Activated naive CD8-positive, alpha-beta T cell treated with anti-CD3 and anti-CD28 coated beads, Interleukin-2, amount 10 ng/mL, durations not matched to agents 7 days and 5 days (primary cell): ENCODE measurements around the gene IL16. TPM values are rescaled to one million over a fixed set of nuclear protein-coding genes. Genes with fewer than 3 reads are reported as not detected.

ENCODE experiments used
- ATAC-seq: fragments of 150-1000 bp; cut with Tn5 transposase; one replicate; pipeline ENCODE4 v1.10.0; 2021; ENCODE audit warnings: low read depth, moderate library complexity
- POLR2A ChIA-PET: fragments of 350-600 bp; sonication (Branson Sonifier 250); formaldehyde crosslinking; loops from one replicate; lab custom pipeline; 2021; ENCODE audit warnings: antibody characterized with exemption; lab: Charles Lee
- DNase-seq: peaks from one replicate; pipeline ENCODE4 v3.0.0; 2021
- H3K27ac Mint-ChIP-seq: one replicate; pipeline ENCODE4 v1.8.0; 2022; ENCODE audit warnings: mild to moderate bottlenecking, mixed read lengths
- H3K27me3 Mint-ChIP-seq: one replicate; pipeline ENCODE4 v1.8.0; 2022; ENCODE audit warnings: mild to moderate bottlenecking, moderate library complexity, mixed read lengths
- H3K36me3 Mint-ChIP-seq: one replicate; pipeline ENCODE4 v1.8.0; 2021; ENCODE audit warnings: mild to moderate bottlenecking, mixed read lengths
- H3K4me1 Mint-ChIP-seq: one replicate; pipeline ENCODE4 v1.8.0; 2021; ENCODE audit warnings: mixed read lengths
- H3K4me3 Mint-ChIP-seq: one replicate; pipeline ENCODE4 v1.8.0; 2022; ENCODE audit warnings: mild to moderate bottlenecking, moderate library complexity, mixed read lengths
- H3K9me3 Mint-ChIP-seq: one replicate; pipeline ENCODE4 v1.8.0; 2021; ENCODE audit warnings: mixed read lengths
- total RNA-seq, 2 experiments: library from RNA; stranded (reverse); gene quantifications; one replicate each; pipeline ENCODE4 v1.2.3, GENCODE V29; 2021

Gene IL16
- total RNA-seq, 2 experiments from 2014 or later: 281 to 284 TPM

GRCh38 chr15:81258455-81258854, 61.8 kb downstream of the IL16 start:
- no peaks in the 10 kb centered on the region for H3K9me3 Mint-ChIP-seq
- H3K36me3 Mint-ChIP-seq: no peaks in the 10 kb centered on the region
- H3K4me1 Mint-ChIP-seq: peaks cover 6% of the 10 kb centered on the region
- H3K27ac Mint-ChIP-seq: no peak overlapping the region
- DNase-seq (no peak), ATAC-seq (no peak)
- POLR2A ChIA-PET: no interaction called here
- H3K4me3 Mint-ChIP-seq: no peak overlapping the region
- H3K27me3 Mint-ChIP-seq: peaks cover 7% of the 10 kb centered on the region

- ATAC-seq (no peak), DNase-seq (no peak)
- no peak overlapping the region for H3K4me3 Mint-ChIP-seq
- no peaks in the 10 kb centered on the region for H3K9me3 Mint-ChIP-seq
- no peak overlapping the region for H3K27ac Mint-ChIP-seq
- H3K4me1 Mint-ChIP-seq: no peaks in the 10 kb centered on the region
- H3K27me3 Mint-ChIP-seq: peaks cover 13% of the 10 kb centered on the region
- no peaks in the 10 kb centered on the region for H3K36me3 Mint-ChIP-seq
- POLR2A ChIA-PET: no interaction called here
These were observed 63.1 kb downstream of the IL16 start for GRCh38 chr15:81259760-81260298.

- no peak for DNase-seq
- peaks cover 12% of the 10 kb centered on the region for H3K4me1 Mint-ChIP-seq
- no peak overlapping the region for H3K27ac Mint-ChIP-seq
- no peaks in the 10 kb centered on the region for H3K36me3 Mint-ChIP-seq
- ATAC-seq: no peak
- H3K4me3 Mint-ChIP-seq: no peak overlapping the region
- POLR2A ChIA-PET: no interaction called here
- H3K9me3 Mint-ChIP-seq: no peaks in the 10 kb centered on the region
- peaks cover 17% of the 10 kb centered on the region for H3K27me3 Mint-ChIP-seq
These were observed 64.6 kb downstream of the IL16 start for GRCh38 chr15:81261172-81261811.

DNA sequence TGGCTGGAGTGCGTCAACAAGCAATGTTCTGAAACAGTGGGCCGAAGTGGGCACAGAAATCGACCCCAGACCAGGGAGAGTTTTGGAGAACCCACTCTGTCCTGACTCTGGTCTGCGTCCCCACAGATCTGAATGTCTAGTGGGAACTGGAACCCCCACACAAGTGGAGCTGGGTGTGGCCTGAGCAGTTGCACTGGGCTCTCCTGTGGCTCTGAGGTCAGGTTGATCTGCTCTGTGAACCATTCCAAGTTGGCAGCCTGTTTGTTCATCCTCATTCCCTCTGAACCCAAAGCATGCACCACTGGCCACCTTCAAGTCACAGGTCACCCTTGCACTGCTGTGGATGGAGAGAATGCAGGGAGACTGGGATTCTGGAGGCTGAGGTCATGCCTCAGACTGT, 66.8 kb downstream of the IL16 start:
- POLR2A ChIA-PET: no interaction called here
- Mint-ChIP-seq H3K4me3 (no peak overlapping the region), H3K9me3 (no peaks in the 10 kb centered on the region), H3K4me1 (peaks cover 20% of the 10 kb centered on the region), H3K27ac (no peak overlapping the region), H3K36me3 (no peaks in the 10 kb centered on the region), H3K27me3 (peaks cover 10% of the 10 kb centered on the region)
- ATAC-seq (no peak), DNase-seq (no peak)

DNA sequence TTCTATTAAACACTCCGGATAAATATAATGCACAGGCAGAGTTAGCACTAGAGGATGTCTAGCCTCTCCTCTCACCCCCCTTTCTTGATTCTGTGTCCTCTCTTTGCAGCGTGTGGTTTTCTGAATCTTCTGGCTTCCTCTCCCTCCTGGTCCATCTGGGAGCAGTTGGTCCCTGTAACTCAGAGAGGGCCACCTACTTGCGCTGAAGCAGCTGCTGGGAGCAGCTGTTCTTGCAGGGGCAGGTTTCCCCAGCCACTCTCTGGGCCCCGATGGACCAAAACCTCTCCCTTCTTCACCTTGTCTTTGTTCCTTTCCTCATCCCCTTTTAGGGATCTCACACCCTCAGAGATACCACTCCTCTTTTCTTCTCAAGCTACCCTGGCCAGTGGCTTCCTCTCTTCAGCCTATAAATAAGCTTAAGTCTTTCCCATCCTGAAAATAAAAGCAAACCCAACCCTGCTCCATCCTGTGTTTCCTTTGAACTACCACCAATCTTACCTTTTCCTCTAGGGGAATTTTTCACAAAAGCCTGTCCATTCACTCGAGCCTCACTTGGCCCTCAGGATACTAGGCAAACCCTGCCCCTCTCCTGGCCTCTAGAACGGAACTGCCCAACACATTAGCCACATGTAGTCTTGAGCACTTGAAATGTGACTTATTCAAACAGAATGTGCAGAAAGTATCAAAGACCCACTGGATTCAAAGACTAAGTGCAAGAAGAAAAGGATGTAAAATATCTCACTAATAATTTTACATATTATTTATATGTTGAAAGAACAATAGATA, 67.6 kb downstream of the IL16 start:
- ATAC-seq (no peak), DNase-seq (no peak)
- Mint-ChIP-seq H3K9me3 (no peaks in the 10 kb centered on the region), H3K27ac (no peak overlapping the region), H3K4me3 (no peak overlapping the region), H3K27me3 (peaks cover 10% of the 10 kb centered on the region), H3K4me1 (peaks cover 28% of the 10 kb centered on the region), H3K36me3 (no peaks in the 10 kb centered on the region)
- POLR2A ChIA-PET: no interaction called here

GRCh38 chr15:81265256-81265943, 68.7 kb downstream of the IL16 start:
- no peaks in the 10 kb centered on the region for H3K9me3 Mint-ChIP-seq
- no peak for DNase-seq
- H3K4me1 Mint-ChIP-seq: peaks cover 32% of the 10 kb centered on the region
- ATAC-seq: no peak
- no peaks in the 10 kb centered on the region for H3K36me3 Mint-ChIP-seq
- POLR2A ChIA-PET: interaction anchor here (0.5 to 1.3 kb wide), 4 partner anchors 17 to 1900 kb away, joined by 3 to 7 read pairs (median 4); no protein-coding TSS in a partner anchor
- H3K27ac Mint-ChIP-seq: no peak overlapping the region
- H3K4me3 Mint-ChIP-seq: peak overlapping the region; percentile 78
- peaks cover 10% of the 10 kb centered on the region for H3K27me3 Mint-ChIP-seq

DNA sequence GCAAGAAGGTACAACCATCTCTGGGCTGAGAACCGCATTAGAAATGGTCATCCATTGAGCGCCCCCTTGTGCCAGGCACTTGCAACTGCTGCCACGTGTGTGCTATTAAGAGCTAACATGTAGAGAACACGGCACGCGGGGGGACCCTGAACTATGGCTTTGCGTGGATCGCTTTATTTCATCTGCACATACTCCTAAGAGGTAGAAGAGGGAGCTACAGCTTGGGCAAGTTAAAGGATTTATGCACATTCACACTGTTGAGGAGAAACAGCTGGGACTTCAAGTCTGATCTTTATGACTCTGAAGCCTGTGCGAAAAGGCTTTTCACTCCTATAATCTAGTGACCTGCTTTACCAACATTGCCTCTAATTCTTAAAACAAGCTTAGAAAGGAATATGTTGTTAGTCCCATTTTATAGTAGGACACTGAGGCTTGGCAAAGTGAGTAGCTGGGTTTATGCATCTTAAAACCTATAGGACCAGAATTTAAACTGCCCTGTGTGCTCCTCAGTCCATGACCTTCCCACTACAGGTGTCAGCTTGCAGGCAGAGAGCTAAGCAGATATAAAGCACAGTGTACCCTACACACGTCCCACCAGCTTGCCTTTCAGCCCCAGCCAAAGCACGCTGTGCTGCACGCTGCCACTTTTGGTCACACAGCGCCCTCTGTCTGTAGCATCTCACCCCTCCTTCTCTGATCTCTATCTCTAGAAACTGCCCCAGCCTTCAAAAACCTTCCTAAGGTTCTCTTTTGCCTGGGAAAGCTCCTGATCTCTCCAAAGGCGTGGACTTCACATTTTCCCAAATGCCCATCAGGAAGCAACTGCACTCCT, 69.5 kb downstream of the IL16 start:
- POLR2A ChIA-PET: interaction anchor here (0.5 to 1.3 kb wide), 7 partner anchors 17 to 1900 kb away, joined by 3 to 7 read pairs (median 4); no protein-coding TSS in a partner anchor
- Mint-ChIP-seq H3K27ac (peak overlapping the region; percentile 72), H3K4me1 (peaks cover 32% of the 10 kb centered on the region), H3K9me3 (no peaks in the 10 kb centered on the region), H3K27me3 (peaks cover 10% of the 10 kb centered on the region), H3K4me3 (peak overlapping the region; percentile 78), H3K36me3 (no peaks in the 10 kb centered on the region)
- ATAC-seq: peak; percentile 86
- DNase-seq: peak; percentile 83

- peaks cover 32% of the 10 kb centered on the region for H3K4me1 Mint-ChIP-seq
- H3K27ac Mint-ChIP-seq: no peak overlapping the region
- POLR2A ChIA-PET: interaction anchor here (0.8 to 1.6 kb wide), 2 partner anchors 33 to 268 kb away, joined by 3 to 10 read pairs; partner anchors contain the start of gene TLNRD1
These were observed 71.7 kb downstream of the IL16 start for GRCh38 chr15:81268340-81268739.

DNA sequence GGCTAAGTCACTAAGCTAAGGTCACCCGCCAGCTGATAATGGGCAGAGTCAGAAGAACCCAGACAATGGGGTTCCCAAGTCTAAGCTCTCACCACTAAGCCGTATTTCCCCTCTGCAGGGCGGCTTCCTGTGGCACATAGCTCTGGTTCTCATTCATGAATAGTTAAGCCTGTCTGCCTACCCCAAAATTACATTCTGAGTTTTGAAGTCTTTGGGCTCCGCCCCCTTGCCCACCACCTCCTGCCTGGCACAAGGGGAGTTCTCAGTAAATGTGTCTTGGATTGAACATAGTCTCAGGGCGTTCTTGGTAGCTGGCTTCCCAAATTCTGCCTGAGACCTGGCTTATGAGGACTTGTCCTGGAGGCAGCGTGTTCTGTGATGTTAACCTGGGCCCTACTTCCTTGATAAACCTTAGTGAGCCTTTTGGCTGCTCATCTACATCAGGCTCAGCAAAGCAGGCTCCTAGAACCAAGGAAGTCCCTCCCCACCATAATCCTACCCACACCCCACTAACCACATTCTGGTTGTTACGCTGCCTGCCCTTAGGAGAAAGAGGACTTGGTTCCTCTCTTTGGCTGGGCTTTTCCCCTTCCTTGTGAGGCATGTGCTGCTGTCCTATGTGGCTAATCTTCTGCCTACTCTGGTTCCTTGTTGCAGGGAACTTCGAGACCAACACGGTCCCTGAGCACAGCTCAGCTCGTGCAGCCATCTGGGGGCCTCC, 72.4 kb downstream of the IL16 start:
- H3K4me1 Mint-ChIP-seq: peaks cover 32% of the 10 kb centered on the region
- no peak for DNase-seq
- no peaks in the 10 kb centered on the region for H3K9me3 Mint-ChIP-seq
- H3K36me3 Mint-ChIP-seq: no peaks in the 10 kb centered on the region
- H3K27ac Mint-ChIP-seq: peak overlapping the region; percentile 83
- POLR2A ChIA-PET: interaction anchor here (0.8 to 1.6 kb wide), 2 partner anchors 32 to 268 kb away, joined by 3 to 10 read pairs; partner anchors contain the start of gene TLNRD1
- H3K4me3 Mint-ChIP-seq: peak overlapping the region; percentile 59
- ATAC-seq: peak; percentile 57
- H3K27me3 Mint-ChIP-seq: peaks cover 10% of the 10 kb centered on the region

More at GRCh38 chr15:81268340-81268739, 71.7 kb downstream of the IL16 start:
- peaks cover 10% of the 10 kb centered on the region for H3K27me3 Mint-ChIP-seq
- H3K36me3 Mint-ChIP-seq: no peaks in the 10 kb centered on the region
- H3K4me3 Mint-ChIP-seq: peak overlapping the region; percentile 59
- DNase-seq: no peak
- H3K9me3 Mint-ChIP-seq: no peaks in the 10 kb centered on the region
- ATAC-seq: no peak

- peaks cover 35% of the 10 kb centered on the region for H3K4me1 Mint-ChIP-seq
- H3K9me3 Mint-ChIP-seq: no peaks in the 10 kb centered on the region
- H3K27ac Mint-ChIP-seq: no peak overlapping the region
- H3K27me3 Mint-ChIP-seq: peaks cover under 1% of the 10 kb centered on the region
- DNase-seq (no peak), ATAC-seq (no peak)
- no peak overlapping the region for H3K4me3 Mint-ChIP-seq
- POLR2A ChIA-PET: no interaction called here
- no peaks in the 10 kb centered on the region for H3K36me3 Mint-ChIP-seq
These were observed 73.5 kb downstream of the IL16 start for GRCh38 chr15:81270188-81270587.

- POLR2A ChIA-PET: no interaction called here
- DNase-seq (no peak), ATAC-seq (no peak)
- Mint-ChIP-seq H3K4me1 (peaks cover 36% of the 10 kb centered on the region), H3K27ac (no peak overlapping the region), H3K4me3 (no peak overlapping the region), H3K27me3 (no peaks in the 10 kb centered on the region), H3K9me3 (no peaks in the 10 kb centered on the region), H3K36me3 (no peaks in the 10 kb centered on the region)
These were observed 74.3 kb downstream of the IL16 start for GRCh38 chr15:81270781-81271491.
